AG04449 (cell line): ENCODE results near the gene CERS5.

Experiments
- CTCF ChIA-PET: fragments of 350-600 bp; formaldehyde crosslinking; extraction: SDS; loops from one replicate; lab custom pipeline; 2021; ENCODE audit warnings: antibody characterized with exemption; lab: Yijun Ruan, JAX
- POLR2A ChIA-PET: fragments of 400-600, 350-600 bp; formaldehyde crosslinking; extraction: SDS; loops from one replicate; lab custom pipeline; 2020; ENCODE audit warnings: antibody characterized with exemption, inconsistent platforms; lab: Yijun Ruan, JAX
- DNase-seq: peaks from one replicate; pipeline ENCODE4 v3.0.0-alpha.2; 2010; ENCODE audit warnings: low read depth, low spot score
- H3K4me3 ChIP-seq: 2 replicates; pipeline ENCODE4 v1.5.1; 2011; ENCODE audit warnings: low read depth, mild to moderate bottlenecking, control low read depth, low read length
- TF ChIP-seq, protein P1 (sequence below): IDR thresholded peaks from one replicate; pipeline ENCODE4 v1.5.1; 2011; ENCODE audit warnings: mild to moderate bottlenecking, moderate library complexity, low read length, control low read depth, inconsistent platforms; ENCODE audit not compliant: insufficient read depth; ENCODE audit errors: missing control alignments

CERS5 gene

DNA sequence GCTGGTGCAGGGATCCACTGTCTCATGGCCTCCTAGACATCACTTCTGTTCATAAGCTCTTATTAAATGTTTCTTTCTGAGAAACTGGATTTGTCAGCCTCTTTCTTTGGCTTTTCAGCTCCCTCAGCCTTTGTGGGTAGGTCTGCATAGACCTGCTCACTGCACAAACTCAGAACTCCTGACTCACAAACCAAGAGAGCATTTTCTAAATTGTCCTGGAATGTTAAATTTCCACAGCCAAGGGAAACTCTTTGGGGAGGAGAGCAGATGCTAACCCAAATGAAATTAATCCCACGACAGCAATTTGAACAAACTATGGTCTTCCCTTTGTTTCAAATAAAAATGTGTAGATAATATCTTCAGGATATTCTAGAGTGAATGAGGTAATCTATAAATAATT is 19.5 kb upstream of the CERS5 start:
- H3K4me3 ChIP-seq = no peak overlapping the region
- POLR2A ChIA-PET = interaction anchor here (0.8 to 1.4 kb wide), 3 partner anchors 14 to 55 kb away, joined by 3 to 6 read pairs (median 4); no protein-coding TSS in a partner anchor
- TF ChIP-seq, protein P1, sequence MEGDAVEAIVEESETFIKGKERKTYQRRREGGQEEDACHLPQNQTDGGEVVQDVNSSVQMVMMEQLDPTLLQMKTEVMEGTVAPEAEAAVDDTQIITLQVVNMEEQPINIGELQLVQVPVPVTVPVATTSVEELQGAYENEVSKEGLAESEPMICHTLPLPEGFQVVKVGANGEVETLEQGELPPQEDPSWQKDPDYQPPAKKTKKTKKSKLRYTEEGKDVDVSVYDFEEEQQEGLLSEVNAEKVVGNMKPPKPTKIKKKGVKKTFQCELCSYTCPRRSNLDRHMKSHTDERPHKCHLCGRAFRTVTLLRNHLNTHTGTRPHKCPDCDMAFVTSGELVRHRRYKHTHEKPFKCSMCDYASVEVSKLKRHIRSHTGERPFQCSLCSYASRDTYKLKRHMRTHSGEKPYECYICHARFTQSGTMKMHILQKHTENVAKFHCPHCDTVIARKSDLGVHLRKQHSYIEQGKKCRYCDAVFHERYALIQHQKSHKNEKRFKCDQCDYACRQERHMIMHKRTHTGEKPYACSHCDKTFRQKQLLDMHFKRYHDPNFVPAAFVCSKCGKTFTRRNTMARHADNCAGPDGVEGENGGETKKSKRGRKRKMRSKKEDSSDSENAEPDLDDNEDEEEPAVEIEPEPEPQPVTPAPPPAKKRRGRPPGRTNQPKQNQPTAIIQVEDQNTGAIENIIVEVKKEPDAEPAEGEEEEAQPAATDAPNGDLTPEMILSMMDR = no peak
- no peak for DNase-seq
- CTCF ChIA-PET = interaction anchor here (1.4 to 5.1 kb wide), 5 partner anchors 12 to 128 kb away, joined by 3 to 44 read pairs (median 12); partner anchors contain the start of gene COX14

DNA sequence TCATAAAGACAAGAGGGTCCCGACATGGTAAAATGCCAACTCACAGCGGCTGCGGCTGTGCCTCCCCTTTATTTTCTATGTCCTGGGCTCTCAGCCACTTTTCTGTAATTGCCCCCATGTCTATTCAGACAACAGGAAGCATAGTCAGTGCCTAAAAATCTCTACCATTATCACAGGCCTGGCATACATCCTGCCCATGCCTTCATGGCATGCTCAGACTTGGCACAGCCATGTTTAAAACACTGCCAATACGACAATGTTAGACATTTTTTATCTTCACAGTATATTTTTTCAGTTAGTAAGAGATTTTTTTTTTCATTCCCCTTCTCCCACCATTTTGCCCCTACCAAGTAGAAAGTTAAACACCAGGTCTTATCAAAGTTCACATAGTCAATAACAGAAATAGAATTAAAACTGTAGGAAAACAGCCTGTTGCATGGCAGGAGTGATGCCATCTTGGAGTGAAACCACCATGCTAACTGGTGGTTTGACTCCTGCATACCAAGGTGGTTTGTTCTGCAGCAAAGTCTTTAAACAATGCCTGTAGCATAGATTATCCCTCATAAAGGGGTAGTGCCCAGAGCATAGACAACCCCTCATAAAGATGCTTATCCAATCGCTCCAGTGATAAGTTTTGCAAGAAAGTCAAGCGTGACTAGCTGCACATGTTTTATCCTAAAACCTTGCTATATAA is 18.9 kb upstream of the CERS5 start:
- POLR2A ChIA-PET = interaction anchor here (0.8 to 1.4 kb wide), 2 partner anchors 15 to 35 kb away, joined by 3 to 4 read pairs; no protein-coding TSS in a partner anchor
- TF ChIP-seq, protein P1 = no peak
- CTCF ChIA-PET = interaction anchor here (0.8 to 5.1 kb wide), 6 partner anchors 11 to 129 kb away, joined by 3 to 44 read pairs (median 8); partner anchors contain the start of gene COX14
- H3K4me3 ChIP-seq = no peak overlapping the region
- no peak for DNase-seq

DNA sequence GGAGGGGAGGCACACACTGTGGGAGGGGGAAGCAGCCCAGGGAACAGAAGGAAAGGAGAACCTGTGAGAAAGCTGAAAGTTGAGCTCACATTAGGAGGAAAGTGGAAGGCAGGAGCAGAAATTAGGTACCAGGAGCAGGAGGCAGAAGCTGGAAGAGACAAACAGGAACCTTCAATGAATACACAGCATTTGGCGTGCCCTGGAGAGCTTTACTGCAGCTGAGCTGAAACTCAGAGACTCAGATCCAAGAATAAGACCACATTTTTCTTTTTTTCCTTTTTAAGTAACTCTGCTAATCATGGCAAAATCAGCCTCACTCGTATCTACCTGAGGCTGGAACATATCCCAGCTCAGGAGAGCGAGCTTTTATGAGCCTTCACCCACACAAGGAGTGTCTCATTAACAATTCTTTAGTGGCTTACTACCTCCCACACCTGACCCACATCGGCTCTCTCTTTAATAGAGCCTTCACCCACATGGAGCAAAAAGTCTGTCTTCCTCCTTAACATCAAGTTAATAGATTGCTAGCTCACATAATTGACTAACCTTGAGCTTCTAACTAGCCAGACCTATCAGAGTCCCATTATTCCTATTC is 18.2 kb upstream of the CERS5 start:
- TF ChIP-seq, protein P1 = no peak
- DNase-seq = no peak
- POLR2A ChIA-PET = interaction anchor here (1.9 kb wide), 1 partner anchor 129 kb away, joined by 5 read pairs; no protein-coding TSS in a partner anchor
- no peak overlapping the region for H3K4me3 ChIP-seq
- CTCF ChIA-PET = interaction anchor here (0.8 to 5.1 kb wide), 6 partner anchors 11 to 130 kb away, joined by 3 to 44 read pairs (median 4); no protein-coding TSS in a partner anchor

DNA sequence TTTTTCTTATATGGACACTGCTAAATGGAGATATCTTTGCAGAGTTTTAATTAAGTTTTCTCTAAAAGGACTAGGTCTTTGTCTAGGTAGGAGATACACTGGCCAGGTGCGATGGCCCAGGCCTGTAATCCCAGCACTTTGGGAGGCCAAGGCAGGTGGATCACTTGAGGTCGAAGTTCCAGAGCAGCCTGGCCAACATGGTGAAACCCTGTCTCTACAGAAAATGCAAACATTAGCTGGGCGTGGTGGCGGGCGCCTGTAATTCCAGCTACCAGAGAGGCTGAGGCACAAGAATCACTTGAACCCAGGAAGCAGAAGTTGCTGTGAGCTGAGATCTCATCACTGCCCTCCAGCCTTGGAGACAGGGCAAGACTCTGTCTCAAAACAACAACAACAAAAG is 17.1 kb upstream of the CERS5 start:
- POLR2A ChIA-PET = interaction anchor here (0.6 to 1.9 kb wide), 2 partner anchors 130 to 219 kb away, joined by 3 to 5 read pairs; no protein-coding TSS in a partner anchor
- no peak for DNase-seq
- no peak overlapping the region for H3K4me3 ChIP-seq
- TF ChIP-seq, protein P1 = no peak
- CTCF ChIA-PET = interaction anchor here (5.0 to 5.1 kb wide), 2 partner anchors 9 to 131 kb away, joined by 37 to 44 read pairs; no protein-coding TSS in a partner anchor

DNA sequence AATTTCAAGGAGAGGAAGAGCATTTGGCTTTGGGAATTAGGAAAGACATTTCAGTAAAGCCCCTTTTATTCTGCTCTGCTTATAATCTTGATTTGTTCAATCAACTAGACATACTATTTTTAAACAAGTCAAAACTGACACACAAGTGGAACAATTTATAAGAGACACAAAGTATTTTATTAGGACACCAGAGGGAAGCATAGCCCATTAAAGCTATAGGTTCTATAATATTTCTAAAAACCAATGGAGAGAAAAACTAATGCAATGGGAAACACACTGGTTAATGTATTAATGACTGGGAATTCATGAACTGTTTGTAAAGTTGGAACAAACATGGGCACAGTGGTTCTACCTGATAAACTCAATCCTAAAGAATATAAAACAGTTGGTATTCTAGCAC is 15.3 kb upstream of the CERS5 start:
- no peak overlapping the region for H3K4me3 ChIP-seq
- CTCF ChIA-PET = interaction anchor here (0.5 to 3.1 kb wide), 9 partner anchors 11 to 215 kb away, joined by 3 to 26 read pairs (median 3); no protein-coding TSS in a partner anchor
- POLR2A ChIA-PET = no interaction called here
- TF ChIP-seq, protein P1 = no peak
- DNase-seq = no peak
